HG03565 (cell line): ENCODE results near the gene FOXJ3.

Experiments
- ATAC-seq: cut with Tn5 transposase; IDR thresholded peaks from one replicate; pipeline ENCODE4 v1.9.1; 2021; ENCODE audit warnings: mild to moderate bottlenecking, moderate library complexity; ENCODE audit not compliant: unreplicated experiment

The FOXJ3 gene

DNA sequence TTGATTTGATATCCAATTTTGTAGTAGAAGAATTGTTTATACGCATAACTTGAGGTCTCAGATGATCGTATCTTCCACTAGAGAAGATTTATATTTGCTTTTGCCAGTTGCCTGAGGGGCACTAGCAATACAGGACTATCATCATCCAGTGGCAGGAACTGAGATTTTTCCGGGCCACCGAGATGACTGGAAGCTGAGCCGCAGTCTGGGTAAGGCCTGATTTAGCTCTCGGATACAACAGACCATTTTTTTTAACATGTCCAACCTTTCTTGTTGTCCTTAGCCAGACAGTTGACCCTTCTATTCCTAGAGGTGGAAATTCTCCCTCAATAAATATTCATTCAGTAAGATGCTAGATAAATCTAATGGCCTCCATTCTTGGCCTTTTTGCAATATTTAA is 207.3 kb downstream of the FOXJ3 start:
- no peak for ATAC-seq
